ENCODE data around the gene ADORA2A. TPM values are rescaled to one million over a fixed set of nuclear protein-coding genes. Genes with fewer than 3 reads are reported as not detected.

ADORA2A gene
- polyA plus RNA-seq, 1 donor from 2014 or later, result 26.6 TPM

DNA sequence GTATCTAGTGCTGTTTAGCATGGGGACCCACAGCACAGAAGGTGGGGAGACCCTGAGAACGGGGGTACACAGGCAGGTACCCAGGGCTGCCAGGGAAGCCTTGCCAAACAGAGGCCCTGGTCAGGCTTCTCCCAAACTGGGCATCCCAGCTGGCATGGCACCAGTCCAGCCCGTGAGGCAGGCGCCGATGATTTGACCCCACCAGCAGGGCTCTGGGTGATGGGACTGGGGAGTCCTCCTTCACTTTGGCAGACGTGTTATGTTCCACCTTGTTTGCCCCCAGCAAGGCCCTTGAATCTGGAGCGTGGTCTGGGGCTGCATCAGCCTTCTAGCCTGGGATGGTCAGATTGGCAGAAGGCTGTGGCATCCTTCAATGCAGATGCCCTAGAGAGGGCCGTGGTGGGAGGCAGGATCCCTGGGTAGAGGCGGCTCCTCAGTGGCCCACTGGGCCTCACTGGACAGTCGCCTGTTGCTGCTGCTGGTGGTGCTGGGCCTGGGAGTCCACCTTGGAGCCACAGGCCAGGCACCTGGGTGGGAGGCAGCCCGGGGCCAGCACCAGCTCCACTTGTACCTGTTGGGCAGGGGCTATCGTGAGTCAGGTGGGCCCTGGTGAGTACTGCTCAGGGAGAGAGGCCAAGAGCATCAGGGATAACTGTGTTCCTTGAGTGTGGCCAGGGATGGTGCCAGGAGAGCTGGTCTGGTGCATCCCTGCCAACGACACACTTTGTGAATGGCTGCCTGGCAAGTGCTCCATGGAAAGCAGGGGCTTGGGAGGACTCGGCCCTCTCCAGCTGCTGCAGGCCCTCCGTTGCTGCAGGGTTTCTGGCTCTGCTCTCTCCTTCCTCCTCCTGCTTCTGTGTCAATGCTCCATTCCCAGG, 3.3 kb downstream of the ADORA2A start:
- peak overlapping the region; percentile 81 to 96 (median 86) for H3K27ac Mint-ChIP-seq
- H3K4me3 Mint-ChIP-seq, result peak overlapping the region in 2 of 4 donors; percentile 16 to 22
- H3K4me1 Mint-ChIP-seq, result peaks cover 45 to 76% (median 60%) of the 10 kb centered on the region in 3 donors
- H3K36me3 Mint-ChIP-seq, result no peaks in the 10 kb centered on the region
- peaks cover 1% of the 10 kb centered on the region for H3K27me3 Mint-ChIP-seq
- no peaks in the 10 kb centered on the region for H3K9me3 Mint-ChIP-seq

DNA sequence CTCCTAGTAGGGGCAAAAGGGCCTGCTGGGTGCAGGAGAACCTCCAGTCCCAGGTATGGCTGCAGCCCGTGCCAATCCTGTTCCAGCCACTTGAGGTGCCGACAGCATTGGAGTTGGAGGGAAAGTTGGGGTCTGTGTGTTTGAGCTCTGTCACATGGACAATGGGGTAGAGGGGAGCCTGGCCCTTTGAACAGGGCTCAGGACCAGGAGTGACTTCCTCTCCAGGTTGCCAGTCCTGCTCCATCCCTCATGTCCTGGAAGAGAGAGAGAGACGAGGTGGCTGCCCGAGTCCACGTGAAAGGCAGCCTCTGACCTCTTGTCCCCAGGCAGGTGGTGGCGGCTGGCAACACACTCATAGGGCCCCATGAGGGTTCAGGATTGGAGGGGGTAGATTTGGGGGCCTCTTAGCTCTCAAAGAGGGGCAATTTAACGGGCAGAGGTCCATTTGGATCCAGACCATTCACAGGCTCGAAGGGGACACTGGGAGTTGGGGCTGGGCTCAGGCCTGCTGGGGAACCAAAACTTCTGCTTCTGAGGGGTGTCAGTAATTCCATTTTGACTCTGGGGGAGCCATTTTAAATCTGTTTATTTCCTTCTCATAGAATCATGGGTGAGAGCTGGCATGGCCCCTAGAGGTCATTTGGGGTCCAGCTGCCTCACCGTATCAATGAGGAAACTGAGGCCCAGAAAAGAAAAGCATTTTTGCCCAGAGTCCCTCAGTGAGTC, 4.1 kb downstream of the ADORA2A start:
- Mint-ChIP-seq H3K4me1 (peaks cover 39 to 71% (median 54%) of the 10 kb centered on the region in 3 donors), H3K36me3 (no peaks in the 10 kb centered on the region), H3K27me3 (peaks cover 1% of the 10 kb centered on the region), H3K4me3 (peak overlapping the region; percentile 16 to 85 (median 49)), H3K9me3 (no peaks in the 10 kb centered on the region), H3K27ac (peak overlapping the region; percentile 81 to 96 (median 86))

GRCh38 chr22:24432059-24432853, 4.9 kb downstream of the ADORA2A start:
- peak overlapping the region; percentile 71 to 96 (median 71) for H3K27ac Mint-ChIP-seq
- no peaks in the 10 kb centered on the region for H3K36me3 Mint-ChIP-seq
- no peaks in the 10 kb centered on the region for H3K9me3 Mint-ChIP-seq
- H3K4me3 Mint-ChIP-seq, result peak overlapping the region in 2 of 4 donors; percentile 54 to 85
- H3K27me3 Mint-ChIP-seq, result peaks cover 1% of the 10 kb centered on the region
- peaks cover 38 to 72% (median 55%) of the 10 kb centered on the region in 3 donors for H3K4me1 Mint-ChIP-seq

GRCh38 chr22:24433001-24433827, 5.8 kb downstream of the ADORA2A start:
- Mint-ChIP-seq H3K4me3 (peak overlapping the region in 2 of 4 donors; percentile 84 to 95), H3K27me3 (no peaks in the 10 kb centered on the region), H3K9me3 (no peaks in the 10 kb centered on the region), H3K36me3 (no peaks in the 10 kb centered on the region), H3K27ac (peak overlapping the region; percentile 96 to 99 (median 99)), H3K4me1 (peaks cover 39 to 77% (median 57%) of the 10 kb centered on the region in 3 donors)

DNA sequence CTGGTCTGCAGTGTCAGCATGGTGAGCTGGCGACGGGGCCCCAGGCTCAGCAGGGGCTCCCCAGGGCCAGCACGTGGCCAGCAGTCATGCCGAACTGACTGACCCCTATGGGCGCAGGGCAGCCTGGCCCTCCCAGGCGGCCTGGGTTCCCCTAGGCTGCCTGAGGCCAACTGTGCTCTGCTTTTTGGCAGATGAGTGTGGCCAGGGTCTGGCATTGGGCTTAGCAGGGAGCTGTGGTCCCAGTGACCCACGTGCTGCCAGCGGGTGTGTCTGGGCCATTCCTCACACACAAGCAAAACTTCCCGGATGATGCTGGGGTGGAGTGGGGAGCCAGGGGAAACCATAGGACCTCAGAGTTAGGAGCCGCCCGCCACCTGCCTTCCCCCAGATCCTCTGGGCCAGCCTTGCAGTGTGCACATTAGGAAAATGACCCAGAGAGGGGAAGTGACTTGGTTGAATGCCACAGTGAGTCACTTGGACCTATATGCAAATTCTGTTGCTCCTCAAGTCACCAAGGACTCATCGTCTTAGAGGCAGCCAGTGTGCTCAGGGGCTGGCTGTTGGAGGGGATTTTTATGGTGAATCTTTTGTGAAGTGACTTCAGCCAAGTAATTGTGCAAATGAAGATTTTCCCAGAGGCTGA, 6.5 kb downstream of the ADORA2A start:
- peak overlapping the region; percentile 96 to 99 (median 99) for H3K27ac Mint-ChIP-seq
- no peaks in the 10 kb centered on the region for H3K9me3 Mint-ChIP-seq
- no peaks in the 10 kb centered on the region for H3K27me3 Mint-ChIP-seq
- H3K4me3 Mint-ChIP-seq, result peak overlapping the region; percentile 77 to 95 (median 82)
- no peaks in the 10 kb centered on the region for H3K36me3 Mint-ChIP-seq
- peaks cover 33 to 76% (median 56%) of the 10 kb centered on the region in 3 donors for H3K4me1 Mint-ChIP-seq

DNA sequence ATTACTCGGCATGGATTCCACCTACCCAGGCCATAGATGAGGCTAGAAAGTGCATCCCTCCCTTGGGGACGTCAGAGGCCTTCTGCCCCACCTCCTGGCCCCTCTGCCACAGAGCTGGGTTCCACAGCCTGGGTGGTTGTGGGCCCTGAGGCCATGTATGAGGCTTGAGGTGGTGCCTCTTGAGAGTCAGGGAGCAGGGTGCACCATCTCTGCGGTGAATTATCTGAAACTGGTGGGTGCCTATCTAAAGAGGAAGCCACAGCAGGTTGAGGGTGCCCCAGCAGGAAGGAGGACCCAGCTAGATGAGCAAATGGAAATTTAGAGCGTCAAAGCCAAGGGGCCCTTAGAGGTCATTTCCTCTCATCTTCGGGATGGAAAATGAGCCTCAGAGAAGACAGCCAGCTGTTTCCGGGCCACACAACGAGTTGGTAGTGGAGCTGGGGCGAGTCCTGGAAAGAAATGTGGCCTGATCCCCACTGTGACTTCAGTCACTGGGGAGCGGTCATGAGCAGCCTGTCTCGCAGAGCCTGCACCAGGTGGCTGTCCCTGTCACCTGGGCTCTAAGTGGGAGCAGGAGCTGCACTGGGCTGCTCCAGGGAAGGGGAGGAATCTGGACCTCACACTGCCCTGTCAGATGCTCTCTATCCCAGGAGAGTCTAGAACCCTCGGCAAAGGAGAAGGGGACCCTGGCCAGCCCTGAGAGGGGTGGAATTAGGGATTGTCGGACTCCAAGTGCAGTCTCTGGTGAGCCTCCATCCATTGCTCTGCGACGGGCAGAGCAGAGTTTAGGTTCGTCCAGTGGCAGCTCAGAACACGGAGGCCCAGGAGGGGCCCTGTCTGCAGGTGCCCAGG, 7.3 kb downstream of the ADORA2A start:
- no peaks in the 10 kb centered on the region for H3K36me3 Mint-ChIP-seq
- H3K4me1 Mint-ChIP-seq, result peaks cover 32 to 75% (median 57%) of the 10 kb centered on the region in 3 donors
- H3K27ac Mint-ChIP-seq, result peak overlapping the region; percentile 96 to 99 (median 99)
- no peaks in the 10 kb centered on the region for H3K9me3 Mint-ChIP-seq
- no peaks in the 10 kb centered on the region for H3K27me3 Mint-ChIP-seq
- H3K4me3 Mint-ChIP-seq, result peak overlapping the region; percentile 77 to 95 (median 82)

DNA sequence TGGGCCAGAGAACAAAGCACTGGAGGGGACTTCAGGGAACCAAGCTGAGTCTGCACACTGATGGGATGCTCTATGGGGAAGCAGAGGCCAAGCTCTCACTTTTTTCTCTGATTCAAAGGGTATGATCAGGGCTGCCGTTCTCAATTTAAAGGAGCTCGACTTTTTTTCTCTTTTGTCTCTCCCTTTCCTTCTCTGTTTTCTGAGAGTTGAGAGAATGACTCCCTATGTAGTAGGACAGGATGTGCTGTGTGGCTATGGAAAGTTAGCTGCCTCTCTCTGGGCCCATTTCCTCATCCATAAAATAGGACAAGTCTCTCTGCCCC, 7.9 kb downstream of the ADORA2A start:
- Mint-ChIP-seq H3K4me1 (peaks cover 32 to 71% (median 57%) of the 10 kb centered on the region in 3 donors), H3K27me3 (no peaks in the 10 kb centered on the region)

DNA sequence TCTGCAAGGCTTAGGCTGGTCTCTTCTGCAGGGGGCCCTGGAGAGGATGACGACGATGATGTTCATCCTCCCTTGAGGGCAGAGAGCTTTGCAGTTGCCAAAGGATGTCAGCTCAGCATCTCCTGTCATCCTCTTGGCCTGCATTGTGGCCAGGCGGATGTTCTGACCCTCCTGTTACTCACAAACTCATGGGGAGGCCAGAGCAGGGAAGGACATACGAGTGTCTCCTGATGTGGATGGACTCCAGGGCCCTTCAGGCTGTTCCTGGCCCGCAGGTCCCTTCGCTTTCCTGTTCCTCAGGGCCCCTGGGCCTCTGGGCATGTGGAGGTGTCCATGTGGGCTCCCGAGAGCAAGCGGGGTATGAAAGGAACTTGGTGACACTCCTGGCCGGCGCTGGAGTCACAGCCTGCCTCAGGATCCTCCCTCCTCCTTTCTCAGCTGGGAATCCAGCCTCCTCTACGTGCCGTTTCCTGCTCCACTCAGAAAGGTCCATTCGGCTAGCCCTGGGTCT, 8.5 kb downstream of the ADORA2A start:
- Mint-ChIP-seq H3K4me1 (peaks cover 35 to 68% (median 57%) of the 10 kb centered on the region in 3 donors), H3K27me3 (no peaks in the 10 kb centered on the region), H3K9me3 (no peaks in the 10 kb centered on the region), H3K27ac (peak overlapping the region in 2 of 3 donors; percentile 99), H3K4me3 (peak overlapping the region in 2 of 4 donors; percentile 23 to 84), H3K36me3 (peaks cover 1% of the 10 kb centered on the region)

More for the DNA sequence above, 7.9 kb downstream of the ADORA2A start:
- H3K9me3 Mint-ChIP-seq, result no peaks in the 10 kb centered on the region
- peak overlapping the region; percentile 96 to 99 (median 99) for H3K27ac Mint-ChIP-seq
- peak overlapping the region; percentile 77 to 95 (median 82) for H3K4me3 Mint-ChIP-seq
- H3K36me3 Mint-ChIP-seq, result no peaks in the 10 kb centered on the region

DNA sequence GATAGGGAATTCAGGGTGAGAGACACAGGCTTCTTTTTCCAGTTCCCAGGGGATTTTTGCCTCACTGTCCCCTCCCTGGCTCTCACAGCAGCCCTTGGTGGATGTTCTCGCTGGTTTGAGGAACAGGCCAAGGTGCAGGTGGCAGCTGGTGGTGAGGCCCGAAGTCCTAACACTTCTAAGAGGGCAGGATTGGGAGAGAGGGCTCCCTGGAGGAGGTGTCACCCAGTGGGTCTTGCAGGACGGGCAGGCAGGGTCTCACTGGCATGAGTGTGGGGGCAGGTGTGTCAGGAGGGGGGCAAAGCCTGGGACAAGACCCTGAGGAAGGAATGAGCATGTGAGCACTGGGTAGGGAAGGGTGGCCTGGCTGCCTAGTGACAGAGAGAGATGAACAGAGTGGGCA, 9.2 kb downstream of the ADORA2A start:
- Mint-ChIP-seq H3K9me3 (no peaks in the 10 kb centered on the region), H3K4me3 (peak overlapping the region in 2 of 4 donors; percentile 72 to 83), H3K27me3 (no peaks in the 10 kb centered on the region), H3K27ac (peak overlapping the region; percentile 47 to 99 (median 67)), H3K4me1 (peaks cover 32 to 63% (median 51%) of the 10 kb centered on the region in 3 donors), H3K36me3 (peaks cover 6% of the 10 kb centered on the region)

DNA sequence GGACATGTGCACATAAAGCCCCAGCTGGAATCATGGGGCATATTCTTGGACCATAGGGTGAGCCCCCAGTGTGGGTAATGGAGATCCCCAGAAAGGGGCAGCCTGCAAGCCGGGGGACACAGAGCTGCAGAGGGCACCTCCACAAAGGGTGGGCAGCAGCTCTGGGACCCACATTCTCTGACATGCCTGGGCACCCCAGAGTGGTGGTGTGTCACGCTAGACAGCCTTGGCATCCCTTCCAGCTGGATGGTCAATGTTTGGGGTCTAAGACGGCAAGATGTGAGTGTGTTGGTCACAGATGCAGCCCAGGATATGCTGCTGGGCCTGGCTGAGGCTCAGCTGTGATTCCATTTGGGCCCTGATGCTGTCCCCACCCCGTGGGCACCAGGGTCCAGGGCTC, 9.7 kb downstream of the ADORA2A start:
- H3K27me3 Mint-ChIP-seq, result no peaks in the 10 kb centered on the region
- H3K4me1 Mint-ChIP-seq, result peaks cover 31 to 58% (median 47%) of the 10 kb centered on the region in 3 donors
- H3K36me3 Mint-ChIP-seq, result peaks cover 6% of the 10 kb centered on the region
- H3K27ac Mint-ChIP-seq, result peak overlapping the region; percentile 20 to 99 (median 78)
- peak overlapping the region in 3 of 4 donors; percentile 65 to 83 (median 79) for H3K4me3 Mint-ChIP-seq
- no peaks in the 10 kb centered on the region for H3K9me3 Mint-ChIP-seq

DNA sequence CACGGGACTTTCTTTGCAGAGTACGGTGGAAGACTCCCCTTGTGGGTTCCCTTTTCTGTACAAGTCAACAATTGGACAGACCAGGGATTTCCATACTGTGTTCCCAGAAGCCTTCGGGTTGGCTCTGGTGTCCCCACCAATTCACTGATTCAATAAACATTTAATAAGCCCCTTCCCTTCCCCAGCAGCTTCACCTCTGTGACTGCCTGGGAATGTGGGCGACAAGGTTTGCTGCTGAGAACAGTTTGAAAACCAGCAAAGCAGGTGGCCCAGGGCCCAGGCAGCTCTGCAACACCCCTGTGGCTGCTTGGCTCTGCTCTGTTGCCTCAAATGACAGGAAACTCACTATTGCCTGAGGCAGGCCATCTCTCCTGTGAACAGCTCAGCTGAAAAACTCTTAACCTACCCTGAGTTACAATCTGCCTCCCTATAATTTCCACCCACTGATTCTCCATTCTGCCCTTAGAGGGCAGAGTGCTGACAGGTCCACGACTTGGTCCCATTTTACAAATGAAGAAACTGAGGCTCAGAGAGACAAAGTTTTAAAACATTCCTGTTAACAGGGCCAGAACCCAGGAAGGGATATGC, 10.4 kb downstream of the ADORA2A start:
- H3K36me3 Mint-ChIP-seq, result peaks cover 6% of the 10 kb centered on the region
- H3K9me3 Mint-ChIP-seq, result no peaks in the 10 kb centered on the region
- H3K4me3 Mint-ChIP-seq, result peak overlapping the region; percentile 34 to 80 (median 72)
- peaks cover 31 to 52% (median 40%) of the 10 kb centered on the region in 3 donors for H3K4me1 Mint-ChIP-seq
- H3K27me3 Mint-ChIP-seq, result no peaks in the 10 kb centered on the region
- H3K27ac Mint-ChIP-seq, result peak overlapping the region; percentile 20 to 99 (median 78)

DNA sequence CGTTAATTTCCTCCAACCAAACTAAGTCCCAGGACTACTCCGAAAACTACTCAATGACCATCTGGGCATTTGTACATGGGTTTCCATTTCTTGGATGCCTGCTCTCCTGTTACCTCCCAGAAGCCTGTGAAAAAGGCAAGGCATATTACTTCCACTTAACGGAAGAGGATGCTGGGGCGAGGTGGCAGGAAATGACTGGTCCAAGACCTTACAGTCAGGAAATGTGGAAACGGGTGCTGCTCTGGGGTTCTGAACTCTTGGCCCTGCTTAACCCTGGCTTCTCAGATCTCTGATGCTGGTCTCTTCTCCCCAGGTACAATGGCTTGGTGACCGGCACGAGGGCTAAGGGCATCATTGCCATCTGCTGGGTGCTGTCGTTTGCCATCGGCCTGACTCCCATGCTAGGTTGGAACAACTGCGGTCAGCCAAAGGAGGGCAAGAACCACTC, 12.9 kb downstream of the ADORA2A start:
- peak overlapping the region in 2 of 3 donors; percentile 71 to 85 for H3K27ac Mint-ChIP-seq
- H3K4me3 Mint-ChIP-seq, result no peak overlapping the region
- no peaks in the 10 kb centered on the region for H3K27me3 Mint-ChIP-seq
- H3K4me1 Mint-ChIP-seq, result peaks cover 18 to 35% (median 27%) of the 10 kb centered on the region in 3 donors
- peaks cover 6% of the 10 kb centered on the region for H3K36me3 Mint-ChIP-seq
- no peaks in the 10 kb centered on the region for H3K9me3 Mint-ChIP-seq

Data from IgD-negative memory B cell (primary cell).